ENCODE data around the gene SYT7. TPM values are rescaled to one million over a fixed set of nuclear protein-coding genes. Genes with fewer than 3 reads are reported as not detected.

Gene SYT7
- total RNA-seq, 2 donors from 2014 or later = 2.0 to 3.4 TPM

DNA sequence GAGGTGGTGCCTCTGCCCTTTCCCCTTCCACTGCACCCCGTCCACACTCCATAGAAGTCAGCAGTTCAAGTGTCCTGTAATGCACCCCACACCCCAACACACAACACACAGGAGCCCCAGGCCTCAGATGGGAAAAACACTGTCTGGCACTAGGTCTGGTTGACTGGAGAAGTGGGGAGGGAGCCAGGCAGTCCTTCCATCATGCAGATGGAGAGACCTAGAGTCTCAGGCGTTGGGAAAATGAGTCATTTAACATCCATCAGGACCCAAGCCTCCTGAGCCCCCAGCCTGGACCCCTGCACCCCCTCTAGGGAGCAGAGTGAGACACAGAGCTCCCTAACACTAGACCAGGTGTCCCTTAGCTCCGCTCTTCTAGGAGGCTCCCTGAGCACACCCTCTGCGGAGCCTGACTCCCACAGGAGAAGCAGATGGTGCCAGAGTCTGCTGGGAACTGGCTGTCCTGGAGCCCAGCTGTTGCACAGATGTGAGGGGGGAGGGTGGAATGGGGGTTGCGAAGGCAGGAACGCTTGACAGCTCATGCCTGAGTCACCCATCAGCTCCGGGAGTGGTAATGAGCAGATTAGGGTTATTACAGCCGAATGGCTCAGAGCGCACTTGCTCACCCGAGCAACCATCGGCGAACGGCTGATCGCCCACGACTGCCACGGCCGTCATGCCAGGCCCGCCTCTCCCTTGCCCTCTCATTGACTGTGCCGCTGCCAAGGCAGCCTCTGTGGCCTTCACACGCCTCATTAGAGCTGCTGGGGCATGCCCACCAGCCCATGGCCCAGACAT is 22.1 kb upstream of the SYT7 start:
- Mint-ChIP-seq H3K36me3 (ENCODE audit: low read depth) (no peaks in the 10 kb centered on the region), H3K27ac (no peak overlapping the region), H3K4me3 (no peak overlapping the region), H3K4me1 (peaks cover 17% of the 10 kb centered on the region), H3K27me3 (ENCODE audit: insufficient read depth) (peaks cover 4% of the 10 kb centered on the region), H3K9me3 (no peaks in the 10 kb centered on the region)
- peaks cover 2% of the 10 kb centered on the region for H3K4me1 ChIP-seq (ENCODE audit: control insufficient read depth, insufficient read depth, low read length)
- H3K27me3 ChIP-seq (ENCODE audit: control insufficient read depth, insufficient read depth, low read length, poor library complexity, severe bottlenecking) = no peaks in the 10 kb centered on the region
- H3K9me3 ChIP-seq (ENCODE audit: control insufficient read depth, low read length) = no peaks in the 10 kb centered on the region
- no peak overlapping the region for H3K4me3 ChIP-seq (ENCODE audit: low read length)
- H3K27ac ChIP-seq (ENCODE audit: low read depth, low read length) = no peak overlapping the region
- 86% methylated on average over 14 to 20 of the region's 20 CpGs for WGBS, 2 experiments (ENCODE audit: insufficient coverage in 1 of 2, insufficient read length in 1 of 2)
- no peak overlapping the region for H3K9ac ChIP-seq (ENCODE audit: extremely low read depth, low read length, poor library complexity, severe bottlenecking)
- H3K36me3 ChIP-seq (ENCODE audit: control insufficient read depth, insufficient read depth, low read length) = no peaks in the 10 kb centered on the region
- TF ChIP-seq CTCF (conservative IDR thresholded peaks at IDR 0.05) = no peak
- DNase-seq = no peak

DNA sequence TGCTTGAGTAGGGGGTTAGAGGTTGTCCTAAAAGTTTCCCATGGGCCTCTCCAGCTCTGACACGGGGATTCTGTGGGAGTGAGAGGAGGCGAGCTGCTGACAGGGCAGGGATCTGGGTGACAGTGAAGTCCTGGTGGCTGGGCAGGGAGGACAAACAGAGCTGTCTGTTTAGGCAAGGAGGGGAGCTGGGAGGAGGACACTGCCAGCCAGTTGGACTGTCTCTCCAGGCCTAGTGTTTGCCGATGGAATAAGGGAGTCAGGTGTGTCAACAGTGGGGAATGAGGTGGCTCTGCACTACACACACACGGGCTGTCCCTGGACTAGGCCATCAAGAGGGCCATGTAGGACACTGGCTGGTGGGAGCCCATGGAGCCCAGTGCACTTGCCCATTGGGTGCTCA is 20.6 kb upstream of the SYT7 start:
- WGBS, 2 experiments (ENCODE audit: insufficient coverage in 1 of 2, insufficient read length in 1 of 2) = 86% methylated on average over 3 to 4 of the region's 4 CpGs
- peaks cover 17% of the 10 kb centered on the region for H3K4me1 Mint-ChIP-seq

GRCh38 chr11:61599968-61600710 is 19.3 kb upstream of the SYT7 start:
- Histone ChIP-seq H3K27me3 (ENCODE audit: control insufficient read depth, insufficient read depth, low read length, poor library complexity, severe bottlenecking) (no peaks in the 10 kb centered on the region), H3K9ac (ENCODE audit: extremely low read depth, low read length, poor library complexity, severe bottlenecking) (no peak overlapping the region), H3K36me3 (ENCODE audit: control insufficient read depth, insufficient read depth, low read length) (no peaks in the 10 kb centered on the region), H3K4me3 (ENCODE audit: low read length) (no peak overlapping the region), H3K4me1 (ENCODE audit: control insufficient read depth, insufficient read depth, low read length) (peaks cover 2% of the 10 kb centered on the region), H3K9me3 (ENCODE audit: control insufficient read depth, low read length) (no peaks in the 10 kb centered on the region), H3K27ac (ENCODE audit: low read depth, low read length) (no peak overlapping the region)
- no peak for TF ChIP-seq CTCF (conservative IDR thresholded peaks at IDR 0.05)
- Mint-ChIP-seq H3K4me3 (no peak overlapping the region), H3K36me3 (ENCODE audit: low read depth) (no peaks in the 10 kb centered on the region), H3K27ac (no peak overlapping the region), H3K4me1 (peaks cover 22% of the 10 kb centered on the region), H3K9me3 (no peaks in the 10 kb centered on the region), H3K27me3 (ENCODE audit: insufficient read depth) (peaks cover 1% of the 10 kb centered on the region)
- 56 to 67% methylated on average over 9 to 13 of the region's 13 CpGs for WGBS, 2 experiments (ENCODE audit: insufficient coverage in 1 of 2, insufficient read length in 1 of 2)
- DNase-seq = no peak

More for the DNA sequence above, 20.6 kb upstream of the SYT7 start:
- TF ChIP-seq CTCF (conservative IDR thresholded peaks at IDR 0.05) = no peak
- Histone ChIP-seq H3K27me3 (ENCODE audit: control insufficient read depth, insufficient read depth, low read length, poor library complexity, severe bottlenecking) (no peaks in the 10 kb centered on the region), H3K9me3 (ENCODE audit: control insufficient read depth, low read length) (no peaks in the 10 kb centered on the region), H3K4me3 (ENCODE audit: low read length) (no peak overlapping the region), H3K4me1 (ENCODE audit: control insufficient read depth, insufficient read depth, low read length) (peaks cover 2% of the 10 kb centered on the region), H3K27ac (ENCODE audit: low read depth, low read length) (no peak overlapping the region), H3K36me3 (ENCODE audit: control insufficient read depth, insufficient read depth, low read length) (no peaks in the 10 kb centered on the region), H3K9ac (ENCODE audit: extremely low read depth, low read length, poor library complexity, severe bottlenecking) (no peak overlapping the region)
- no peak for DNase-seq
- H3K4me3 Mint-ChIP-seq = no peak overlapping the region
- no peak overlapping the region for H3K27ac Mint-ChIP-seq
- H3K9me3 Mint-ChIP-seq = no peaks in the 10 kb centered on the region
- H3K36me3 Mint-ChIP-seq (ENCODE audit: low read depth) = no peaks in the 10 kb centered on the region
- peaks cover 5% of the 10 kb centered on the region for H3K27me3 Mint-ChIP-seq (ENCODE audit: insufficient read depth)

Measured in endodermal cell (in vitro differentiated cells).